ENCODE measurements around the gene ADGRE1. TPM values are rescaled to one million over a fixed set of nuclear protein-coding genes. Genes with fewer than 3 reads are reported as not detected.

Gene ADGRE1
- total and polyA plus RNA-seq, 2 of the 13 experiments (the other 11 are each of a cell fraction or from before 2014, with no cell fraction given): not detected

GRCh38 chr19:6851359-6851758, 36.0 kb upstream of the ADGRE1 start:
- no peak overlapping the region for H3K9ac ChIP-seq (ENCODE audit: insufficient read depth, low read depth, low read length)
- no peaks in the 10 kb centered on the region for H3K79me2 ChIP-seq (ENCODE audit: insufficient read depth, low read length)
- H2AFZ ChIP-seq (ENCODE audit: low read length): no peak overlapping the region
- H4K20me1 ChIP-seq (ENCODE audit: insufficient read depth, low read length): no peaks in the 10 kb centered on the region
- peak; percentile 76 for TF ChIP-seq ZNF629 (CRISPR knock-in tag; conservative IDR thresholded peaks at IDR 0.05)
- no peak for TF ChIP-seq GFI1 (CRISPR knock-in tag; IDR thresholded peaks at IDR 0.05; ENCODE audit: borderline replicate concordance)
- no peak for TF ChIP-seq ZNF580 (CRISPR knock-in tag; IDR thresholded peaks at IDR 0.05; ENCODE audit: borderline replicate concordance, low read depth)
- no peak for TF ChIP-seq MBNL3 (CRISPR knock-in tag; conservative IDR thresholded peaks at IDR 0.05)
- no peak for TF ChIP-seq FOXA1 (IDR thresholded peaks at IDR 0.05)
- no peak for TF ChIP-seq FOXA1 (CRISPR knock-in tag; IDR thresholded peaks at IDR 0.05)
- no peaks in the 10 kb centered on the region for H3K36me3 ChIP-seq (replicated peaks in 1 of 2; ENCODE audit: control insufficient read depth in 1 of 2, insufficient read depth in 2 of 2, low read length in 2 of 2)
- H3K4me2 ChIP-seq (ENCODE audit: low read depth, low read length): no peak overlapping the region
- H3K9me3 ChIP-seq (ENCODE audit: low read length): no peaks in the 10 kb centered on the region
- FAIRE-seq (no peak), ATAC-seq (no peak), DNase-seq (ENCODE audit: low spot score) (no peak)
- intact Hi-C loops (cut with micrococcal nuclease; ENCODE audit: unreplicated experiment): no loop called here
- no TSS peak for BruUV-seq (replicated peaks)
- ChIA-PET POLR2A (no interaction called here), CTCF (ENCODE audit: low intra/inter-chr PET ratio, low total read pairs) (no interaction called here)
- no peak overlapping the region for H3K27ac ChIP-seq (ENCODE audit: extremely low read length, insufficient read depth, low read length)
- in situ Hi-C loops (cut with HindIII; ENCODE audit: extremely low pct_ligation_motif_present, low pct_unique_long_range_greater_than_20kb): loop anchor here (25.0 kb wide), 1 partner anchor 214 kb away; no protein-coding TSS in a partner anchor
- H3K27me3 ChIP-seq (ENCODE audit: control insufficient read depth in 1 of 2, insufficient read depth in 2 of 2, low read length in 2 of 2): no peaks in the 10 kb centered on the region
- WGBS (ENCODE audit: low lambda C conversion rate): 0% methylated on average over 1 of the region's 1 CpG
- no peaks in the 10 kb centered on the region for H3K4me1 ChIP-seq (ENCODE audit: insufficient read depth, low read length)
- no peak overlapping the region for H3K4me3 ChIP-seq (replicated peaks in 1 of 3; ENCODE audit: insufficient read depth in 1 of 3, low read depth in 2 of 3, low read length in 3 of 3)

GRCh38 chr19:6852001-6852400, 35.4 kb upstream of the ADGRE1 start:
- in situ Hi-C loops (cut with HindIII; ENCODE audit: extremely low pct_ligation_motif_present, low pct_unique_long_range_greater_than_20kb) (loop anchor here (25.0 kb wide), 1 partner anchor 215 kb away; no protein-coding TSS in a partner anchor), intact Hi-C loops (cut with micrococcal nuclease; ENCODE audit: unreplicated experiment) (no loop called here)
- Histone ChIP-seq H3K27ac (ENCODE audit: extremely low read length, insufficient read depth, low read length) (no peak overlapping the region), H3K4me1 (ENCODE audit: insufficient read depth, low read length) (no peaks in the 10 kb centered on the region), H3K9ac (ENCODE audit: insufficient read depth, low read depth, low read length) (no peak overlapping the region), H3K36me3 (replicated peaks in 1 of 2; ENCODE audit: control insufficient read depth in 1 of 2, insufficient read depth in 2 of 2, low read length in 2 of 2) (no peaks in the 10 kb centered on the region), H3K27me3 (ENCODE audit: control insufficient read depth in 1 of 2, insufficient read depth in 2 of 2, low read length in 2 of 2) (peaks cover 0 to 3% of the 10 kb centered on the region in 2 experiments; a peak in 1 of 5 replicates), H4K20me1 (ENCODE audit: insufficient read depth, low read length) (no peaks in the 10 kb centered on the region), H3K9me3 (ENCODE audit: low read length) (no peaks in the 10 kb centered on the region), H3K4me3 (replicated peaks in 1 of 3; ENCODE audit: insufficient read depth in 1 of 3, low read depth in 2 of 3, low read length in 3 of 3) (no peak overlapping the region), H3K4me2 (ENCODE audit: low read depth, low read length) (no peak overlapping the region), H3K79me2 (ENCODE audit: insufficient read depth, low read length) (no peaks in the 10 kb centered on the region), H2AFZ (ENCODE audit: low read length) (no peak overlapping the region)
- no peak for DNase-seq (ENCODE audit: low spot score)
- BruUV-seq (replicated peaks): no TSS peak
- 42% methylated on average over 1 of the region's 1 CpG for WGBS (ENCODE audit: low lambda C conversion rate)
- POLR2A ChIA-PET: no interaction called here
- ATAC-seq: no peak
- CTCF ChIA-PET (ENCODE audit: low intra/inter-chr PET ratio, low total read pairs): no interaction called here
- FAIRE-seq: no peak
- TF ChIP-seq MIER3 (CRISPR knock-in tag; IDR thresholded peaks at IDR 0.05; ENCODE audit: borderline replicate concordance) (no peak), FOXC1 (CRISPR knock-in tag; IDR thresholded peaks at IDR 0.05; ENCODE audit: borderline replicate concordance) (no peak), BCLAF1 (IDR thresholded peaks at IDR 0.05) (no peak), REST (IDR thresholded peaks at IDR 0.05; ENCODE audit: borderline replicate concordance in 1 of 2, low read depth in 1 of 2, low read length in 2 of 2) (no peak), CREBL2 (CRISPR knock-in tag; IDR thresholded peaks at IDR 0.05; ENCODE audit: borderline replicate concordance) (no peak), ZBTB7A (CRISPR knock-in tag; IDR thresholded peaks at IDR 0.05) (no peak)

Data from HepG2 (cell line).